Mesenteric fat pad (tissue), 1 donor: ENCODE measurements around the gene WWC1. TPM values are rescaled to one million over a fixed set of nuclear protein-coding genes. Genes with fewer than 3 reads are reported as not detected.
A peak's percentile ranks its signal among the peaks of the same experiment; 100 is the strongest.
"Not testable (repeated sequence)": the region's sequence is repeated elsewhere in the genome, so short reads cannot be mapped to it uniquely, and the experiment has no call there.

ENCODE experiments used
- DNase-seq: peaks from one replicate; pipeline ENCODE4 v3.0.0-alpha.2; 2020; ENCODE audit warnings: low spot score
- total RNA-seq: library from RNA; stranded (reverse); fragmentation: NEBNext Ultra II Directional; extraction: Animal tissue kit (Norgen Biotek cat#: 25700); gene quantifications from one replicate; pipeline ENCODE4 v1.2.1, GENCODE V29; 2021
- donor health status: DM: yes; HTN: yes; CAD: no.

Gene WWC1
- total RNA-seq, 1 donor from 2014 or later = 4.2 TPM

DNA sequence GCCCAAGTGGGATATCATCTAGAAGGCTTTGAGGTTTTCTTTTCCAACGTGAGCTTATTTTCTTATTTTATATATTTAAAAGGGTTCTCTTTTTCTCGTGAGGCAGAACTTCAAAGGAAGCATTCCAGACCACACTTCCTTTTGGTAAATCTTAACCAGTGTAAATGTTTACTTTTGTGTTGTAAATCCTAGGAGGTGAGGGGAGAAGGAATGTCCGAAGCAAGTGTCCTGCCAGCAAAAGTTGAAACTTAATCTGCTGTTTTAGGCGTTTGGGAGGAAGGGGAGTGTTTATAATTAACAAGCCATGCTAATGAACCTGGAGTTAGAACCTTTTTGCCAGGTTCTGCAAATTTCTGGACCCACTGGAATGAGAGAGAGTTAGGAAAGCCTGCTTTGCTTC lies 37.9 kb downstream of the WWC1 start:
- DNase-seq = no peak

DNA sequence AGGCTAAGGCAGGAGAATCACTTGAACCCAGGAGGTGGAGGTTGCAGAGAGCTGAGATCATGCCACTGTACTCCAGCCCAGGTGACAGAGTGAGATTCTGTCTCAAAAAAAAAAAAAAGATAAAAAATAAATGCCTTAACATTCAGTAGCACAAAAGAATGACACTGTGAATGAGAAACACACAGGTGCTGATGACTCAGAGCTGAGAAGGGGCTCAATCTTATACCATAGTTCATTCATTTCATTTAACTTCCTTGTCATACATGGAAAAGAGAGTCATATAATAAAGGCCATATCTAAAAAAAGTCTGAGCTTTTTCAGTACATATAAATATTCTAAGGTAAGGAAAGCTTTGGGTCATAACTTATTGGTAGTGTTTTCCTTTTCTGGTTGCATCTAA lies 40.6 kb downstream of the WWC1 start:
- DNase-seq = no peak

DNA sequence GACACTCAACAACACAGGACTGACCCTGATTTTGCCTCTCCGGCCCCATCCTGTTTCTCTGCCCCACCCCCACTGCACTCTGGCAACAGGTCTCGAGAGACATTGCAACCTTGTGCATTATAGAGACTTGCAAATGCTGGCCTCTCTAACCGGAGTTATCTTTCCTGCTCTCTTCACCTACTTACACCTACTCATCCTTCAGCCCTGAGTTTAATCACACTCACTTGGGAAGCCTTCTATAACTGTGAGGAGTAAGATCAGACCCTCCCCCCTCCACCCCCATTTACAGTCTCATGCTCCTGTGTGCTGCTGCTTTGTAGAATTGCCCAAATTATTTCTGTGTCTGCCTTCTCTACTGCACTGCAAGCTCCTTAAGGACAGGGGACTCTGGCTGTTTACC lies 42.8 kb downstream of the WWC1 start:
- no peak for DNase-seq

DNA sequence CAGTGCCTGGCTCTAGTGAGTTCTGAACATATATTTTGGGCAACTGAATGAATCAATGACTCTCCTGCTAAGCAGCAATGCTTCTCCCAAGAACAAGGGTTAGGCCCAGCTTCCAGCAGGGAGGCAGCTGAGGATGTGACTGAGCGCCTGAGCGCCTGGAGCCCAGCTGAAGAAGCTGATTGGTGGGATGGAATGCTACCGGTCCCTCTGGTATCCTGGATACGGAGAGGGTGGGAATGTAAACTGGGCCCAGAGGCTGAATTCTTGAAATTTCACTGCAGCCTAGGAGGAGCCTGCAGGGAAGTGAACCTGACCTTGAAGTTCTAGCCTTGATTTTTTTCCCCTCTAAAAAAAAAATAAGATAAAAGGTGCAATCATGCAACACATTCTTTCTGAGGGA lies 43.2 kb downstream of the WWC1 start:
- no peak for DNase-seq

DNA sequence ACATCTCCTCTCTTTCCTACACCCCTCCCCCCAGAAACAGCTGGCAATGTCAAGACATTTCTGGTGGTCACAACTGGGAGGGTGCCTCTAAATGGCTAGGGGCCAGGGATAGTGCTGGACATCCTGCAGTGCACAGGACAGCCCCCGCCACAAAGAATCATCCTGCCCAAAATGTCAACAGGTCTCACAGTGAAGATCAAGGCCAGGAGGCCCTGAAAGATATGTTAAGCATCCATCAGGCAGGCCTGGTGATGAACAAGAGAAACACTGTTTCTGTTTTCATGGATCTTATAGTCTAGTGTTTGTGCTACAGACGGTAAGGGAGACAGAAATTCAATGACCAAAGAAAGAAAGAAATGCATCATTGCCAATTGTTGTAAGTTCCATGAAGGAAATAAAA lies 45.9 kb downstream of the WWC1 start:
- DNase-seq = no peak

DNA sequence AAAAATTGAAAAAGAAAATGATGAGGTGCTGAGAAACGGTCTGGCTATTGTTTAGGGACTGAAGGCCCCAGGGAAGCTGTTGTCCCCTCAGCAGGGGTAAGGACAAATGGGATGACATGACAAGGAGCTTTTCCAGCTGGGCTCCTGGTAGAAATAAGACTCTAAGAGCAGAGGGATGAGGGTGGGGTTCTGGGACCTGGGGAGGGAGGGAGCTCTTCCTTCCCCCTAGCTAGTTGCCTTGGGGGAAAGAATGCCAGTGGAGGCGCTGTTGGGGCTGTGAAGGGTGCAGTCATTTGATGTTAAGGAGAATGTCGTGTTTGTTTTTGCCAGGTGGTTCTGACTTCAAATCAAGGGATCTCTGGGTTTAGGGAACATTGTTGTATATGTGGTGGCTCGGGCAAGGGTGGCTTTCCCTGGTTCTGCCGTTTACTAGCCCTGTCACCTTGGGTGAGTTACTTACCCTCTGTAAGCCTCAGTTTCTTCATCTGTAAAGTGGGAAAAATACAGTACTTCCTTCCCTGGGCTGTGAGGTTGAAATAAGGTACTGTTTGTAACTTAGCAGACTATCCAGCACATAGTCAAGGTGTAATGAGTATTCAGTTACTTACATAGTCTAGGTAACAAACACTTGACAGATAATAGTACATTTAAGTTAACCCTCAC lies 47.8 kb downstream of the WWC1 start:
- no peak for DNase-seq

DNA sequence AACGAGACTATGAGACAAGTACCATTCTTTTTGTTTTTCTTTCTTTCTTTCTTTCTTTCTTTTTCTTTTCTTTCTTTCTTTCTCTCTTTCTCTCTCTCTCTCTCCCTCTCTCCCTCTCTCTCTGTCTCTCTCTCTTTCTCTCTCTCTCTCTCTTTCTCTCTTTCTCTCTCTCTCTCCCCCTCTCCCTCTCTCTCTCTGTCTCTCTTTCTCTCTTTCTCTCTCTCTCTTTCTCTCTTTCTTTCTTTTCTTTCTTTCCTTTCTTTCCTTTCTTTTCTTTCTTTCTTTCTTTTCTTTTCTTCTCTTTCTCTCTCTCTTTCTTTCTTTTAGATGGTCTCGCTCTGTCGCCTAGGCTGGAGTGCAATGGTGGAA lies 48.3 kb downstream of the WWC1 start:
- not testable (repeated sequence) for DNase-seq

DNA sequence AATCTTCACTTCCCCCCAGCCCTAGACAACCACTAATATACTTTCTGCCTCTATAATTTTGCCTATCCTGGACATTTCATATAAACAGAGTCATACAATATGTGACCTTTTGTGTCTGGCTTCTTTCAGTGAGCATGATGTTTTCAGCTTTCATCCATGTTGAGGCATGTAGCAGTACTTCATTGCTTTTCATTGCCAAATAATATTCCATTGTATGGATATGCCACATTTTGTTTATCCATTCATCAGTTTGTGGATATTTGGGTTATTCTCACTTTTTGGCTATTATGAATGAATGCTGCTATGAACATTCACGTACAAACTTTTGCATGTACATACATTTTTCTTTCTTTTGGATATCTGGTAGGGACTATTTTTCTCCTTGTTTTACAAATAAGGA lies 49.0 kb downstream of the WWC1 start:
- DNase-seq = no peak

DNA sequence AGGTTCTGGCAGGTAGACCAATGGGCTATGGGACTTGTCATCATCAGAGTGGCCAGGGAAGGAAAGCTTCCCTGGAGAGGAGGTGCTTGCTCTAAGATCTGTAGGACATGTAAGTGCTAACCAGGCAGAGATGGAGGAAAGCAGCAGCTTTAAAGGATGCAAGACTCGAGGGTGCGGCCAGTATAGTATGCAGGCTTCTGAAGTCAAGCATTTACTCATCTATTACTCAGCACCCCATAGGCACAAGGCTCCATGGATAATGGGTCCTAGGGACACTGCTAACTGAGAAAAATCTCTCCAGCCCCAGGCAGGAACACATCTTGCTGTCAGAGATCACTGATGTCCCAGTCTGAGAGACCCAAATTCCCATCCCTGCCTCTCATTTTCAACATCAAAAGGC lies 49.7 kb downstream of the WWC1 start:
- DNase-seq = no peak

DNA sequence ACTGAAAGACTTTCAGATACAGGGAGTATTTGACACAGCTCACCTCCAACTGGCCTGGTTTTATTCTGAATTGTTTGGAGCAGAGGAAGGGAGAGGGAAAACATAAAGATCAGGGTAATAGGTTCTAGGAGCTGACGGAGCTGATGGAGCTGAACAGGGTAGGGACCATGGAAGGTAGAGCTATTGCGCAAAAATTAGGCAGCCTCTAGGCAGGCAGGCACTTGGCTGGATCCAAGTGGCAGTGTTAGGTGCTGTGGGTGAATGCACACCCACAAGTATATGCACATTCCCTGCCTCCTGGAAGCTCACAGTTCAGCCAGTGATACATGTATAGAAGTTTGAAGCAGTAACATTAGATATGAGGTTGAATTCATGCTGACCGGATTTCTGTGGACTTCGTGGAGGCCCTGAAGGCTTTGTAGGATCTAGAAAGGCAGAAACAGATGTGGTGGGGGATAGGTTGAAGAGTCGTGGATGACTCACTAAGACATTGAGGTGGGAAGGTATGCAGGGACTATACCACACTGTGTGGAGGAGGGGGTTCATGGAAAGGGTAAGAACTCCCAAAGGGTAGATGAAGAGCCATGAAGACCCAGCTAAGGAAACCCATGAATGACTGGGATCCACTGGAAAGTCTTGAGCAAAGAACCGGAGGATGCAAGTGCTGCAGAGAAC lies 50.8 kb downstream of the WWC1 start:
- no peak for DNase-seq

DNA sequence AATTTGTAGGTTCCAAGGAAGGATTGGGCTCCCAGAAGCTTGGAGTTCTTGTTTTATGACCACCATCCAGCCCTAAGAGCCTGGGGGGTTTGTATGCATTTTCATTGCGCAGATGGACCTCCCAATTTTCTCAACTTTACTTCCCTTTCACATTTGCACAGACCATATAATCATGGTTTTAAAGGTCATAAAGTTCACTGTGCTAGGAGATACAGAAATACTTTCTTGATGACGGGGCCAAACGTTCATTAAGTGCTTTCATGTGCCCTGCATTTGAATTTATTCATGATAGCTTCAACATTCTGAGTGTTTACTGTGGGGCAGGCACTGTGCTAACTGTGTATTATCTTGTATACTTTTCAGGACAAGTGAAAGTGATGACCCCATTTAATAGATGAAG lies 51.5 kb downstream of the WWC1 start:
- DNase-seq = no peak

DNA sequence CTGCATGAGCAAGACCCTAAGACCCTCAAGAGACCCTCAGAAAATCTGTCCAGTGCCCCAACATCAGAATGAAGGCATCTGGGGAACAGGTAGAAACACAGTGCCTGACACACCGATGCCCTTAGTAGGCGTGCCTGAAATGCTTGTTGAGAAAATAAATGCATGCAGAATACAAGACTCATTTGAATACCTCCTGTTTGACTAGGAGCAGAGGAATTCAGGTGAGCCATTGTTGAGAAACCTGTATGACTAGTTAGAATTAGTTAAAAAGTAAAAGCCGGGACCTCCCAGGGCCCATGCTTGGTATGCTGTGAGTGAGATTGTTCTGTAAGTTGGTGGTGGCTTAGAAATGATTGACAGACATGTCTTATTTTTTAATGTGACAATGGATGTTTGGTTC lies 55.0 kb downstream of the WWC1 start:
- peak; percentile 35 for DNase-seq

DNA sequence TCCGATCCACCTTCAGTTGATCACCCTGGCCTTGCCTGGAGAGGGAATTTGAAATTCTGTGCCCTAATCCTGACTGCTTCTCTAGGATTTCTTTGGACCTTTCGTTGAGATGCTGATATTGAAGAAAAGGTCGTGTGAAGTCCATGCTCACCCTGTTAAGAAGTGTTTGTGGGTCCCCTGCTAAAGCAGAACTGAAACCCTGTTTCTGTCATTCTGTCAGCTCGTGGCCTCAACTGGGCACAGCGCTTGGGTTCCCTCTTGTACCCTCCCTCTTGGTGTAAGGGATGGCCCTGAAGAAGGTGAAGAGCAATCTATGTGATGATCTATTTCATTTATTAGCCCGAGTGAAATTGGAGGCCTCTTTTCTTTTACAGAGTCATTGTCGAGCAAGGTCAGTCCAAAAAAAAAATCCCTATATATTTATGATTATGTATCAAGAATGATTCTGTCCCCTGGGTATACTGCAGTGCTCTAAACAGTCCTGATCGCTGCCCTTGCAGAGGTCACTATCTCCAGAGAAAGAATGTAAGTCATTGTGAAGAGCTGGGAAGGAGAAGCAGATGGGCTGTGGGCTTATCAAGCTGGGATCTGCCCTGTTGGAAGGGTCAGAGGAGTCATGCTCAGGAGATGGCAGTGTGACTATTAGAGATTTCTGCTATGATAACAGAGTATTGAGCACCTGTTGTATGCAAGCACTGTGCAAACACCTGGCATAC lies 56.1 kb downstream of the WWC1 start:
- no peak for DNase-seq

DNA sequence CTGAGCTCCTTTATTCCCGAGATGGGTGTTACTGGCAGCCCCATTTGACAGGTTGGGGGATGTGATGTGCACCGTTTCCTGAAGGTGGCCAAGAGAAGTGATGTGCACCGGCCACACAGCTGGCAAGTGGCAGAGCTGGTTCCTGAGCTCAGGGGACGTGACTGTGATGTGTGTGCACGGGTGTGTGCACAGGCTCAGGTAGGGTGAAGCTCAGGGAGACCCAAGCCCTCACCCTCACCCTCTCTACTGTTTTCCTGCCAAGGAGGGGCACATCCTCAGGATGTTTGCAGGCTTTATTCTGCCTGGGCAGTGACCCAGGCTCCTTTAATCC lies 56.6 kb downstream of the WWC1 start:
- DNase-seq = no peak

DNA sequence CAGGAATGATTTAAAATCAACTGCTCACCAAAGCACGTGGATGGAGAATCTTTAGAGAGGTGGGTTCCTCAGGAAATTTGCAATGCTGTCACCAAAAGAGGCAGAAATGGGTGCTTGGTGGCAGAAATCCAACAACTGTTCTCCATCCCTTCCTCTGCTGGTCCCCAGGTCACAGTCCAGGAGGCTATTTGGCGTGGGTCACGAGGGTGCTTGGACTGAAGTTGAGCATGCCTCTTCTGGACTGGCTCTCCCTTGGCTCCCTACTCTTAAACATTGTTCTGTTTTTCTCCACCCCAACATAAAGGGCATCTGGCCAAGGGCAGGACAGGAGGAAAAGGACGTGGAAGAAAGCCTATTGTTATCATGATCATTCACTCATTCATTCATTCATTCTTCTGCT lies 58.9 kb downstream of the WWC1 start:
- DNase-seq = no peak

DNA sequence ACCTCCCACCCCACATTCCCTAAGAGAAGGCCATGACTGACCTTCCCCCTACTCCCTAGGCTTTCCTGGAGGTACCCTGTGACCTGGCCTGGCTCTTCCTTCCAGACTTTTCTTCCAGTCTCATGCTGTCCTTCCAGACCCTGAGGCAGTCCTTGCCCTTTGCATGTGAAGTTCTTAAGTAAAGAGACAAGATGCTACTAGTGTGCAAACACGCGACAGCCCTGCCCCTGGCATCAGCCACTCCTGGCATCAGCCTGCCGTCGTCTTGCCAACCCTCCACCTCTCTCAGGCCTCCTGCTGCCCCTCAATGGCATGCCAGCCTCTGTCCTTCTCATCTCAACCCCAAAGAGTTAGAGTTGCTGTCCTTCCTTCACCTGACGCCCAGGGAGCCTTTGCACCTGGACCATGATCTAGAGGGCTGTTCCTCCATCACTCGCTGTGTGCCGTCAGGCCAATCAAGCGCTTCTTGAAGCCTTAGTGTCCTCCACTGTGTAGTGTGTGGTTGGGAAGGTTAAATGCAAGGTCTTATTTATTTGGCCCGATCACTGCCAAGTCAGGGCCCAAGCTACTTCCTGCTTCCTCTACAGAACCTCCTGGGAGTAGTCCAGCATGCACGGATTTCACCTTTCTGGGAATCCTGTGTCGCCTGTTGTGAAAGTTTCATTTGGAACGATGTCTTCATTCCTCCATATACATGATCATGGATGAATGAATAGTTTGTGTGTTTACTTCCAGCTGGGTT lies 61.9 kb downstream of the WWC1 start:
- DNase-seq = peak; percentile 14

DNA sequence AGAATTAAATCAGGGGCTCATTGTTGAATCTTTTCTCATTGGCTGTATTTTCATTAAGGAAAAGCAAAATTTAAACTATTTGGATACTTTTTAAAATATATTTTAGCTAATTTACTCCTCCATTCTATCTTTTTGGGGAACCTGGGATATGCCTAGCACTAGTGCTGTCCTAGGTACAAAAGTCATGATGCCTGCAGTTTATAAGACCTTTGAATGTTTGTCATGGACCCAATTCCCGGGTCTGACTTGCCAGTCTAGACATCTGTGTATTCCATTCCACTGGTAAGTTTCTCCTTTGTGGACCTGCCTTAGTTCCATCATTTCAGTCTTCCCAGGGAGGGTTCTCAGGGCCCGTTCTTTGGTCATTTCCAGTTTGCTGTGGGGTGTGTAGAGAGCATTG lies 63.0 kb downstream of the WWC1 start:
- DNase-seq = no peak

DNA sequence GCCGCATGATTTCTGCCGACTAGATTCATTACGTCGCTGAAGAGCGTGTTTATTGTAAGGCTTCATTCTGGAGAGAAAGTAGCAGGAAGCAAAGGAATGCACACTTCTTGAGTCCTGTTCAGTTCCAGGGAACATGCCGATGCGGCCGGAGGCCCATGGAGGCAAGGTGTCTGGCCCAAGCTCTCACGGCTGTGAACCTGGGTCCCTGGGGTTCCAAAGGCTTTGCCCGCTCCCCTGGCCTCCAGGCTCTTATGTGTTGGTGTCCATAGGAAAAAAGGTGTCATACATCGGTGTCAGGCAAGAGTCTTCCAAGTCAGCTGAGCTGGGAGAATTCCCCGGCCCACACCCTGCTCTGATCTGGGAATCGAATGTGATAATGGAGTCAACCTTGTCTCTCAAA lies 64.7 kb downstream of the WWC1 start:
- DNase-seq = peak; percentile 85

DNA sequence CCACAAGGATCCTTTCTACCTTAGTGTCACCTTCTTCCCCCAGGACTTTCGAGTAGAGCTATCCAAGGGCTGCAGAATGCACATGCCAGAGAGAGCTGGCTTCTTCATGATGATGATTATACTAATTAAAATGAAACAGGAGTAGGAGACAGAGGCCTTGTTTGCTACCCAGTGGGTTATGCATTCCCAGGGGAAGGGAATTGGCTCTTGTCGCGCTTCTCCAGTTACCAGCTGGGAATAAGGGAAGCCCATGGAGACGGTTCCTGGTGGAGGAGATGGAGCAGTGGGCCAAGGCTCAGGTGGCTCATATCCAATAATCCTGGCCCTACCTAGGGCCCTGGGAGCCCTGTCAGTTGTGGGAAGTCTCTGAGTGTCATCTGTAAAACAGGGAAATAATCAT lies 65.1 kb downstream of the WWC1 start:
- DNase-seq = peak; percentile 12

DNA sequence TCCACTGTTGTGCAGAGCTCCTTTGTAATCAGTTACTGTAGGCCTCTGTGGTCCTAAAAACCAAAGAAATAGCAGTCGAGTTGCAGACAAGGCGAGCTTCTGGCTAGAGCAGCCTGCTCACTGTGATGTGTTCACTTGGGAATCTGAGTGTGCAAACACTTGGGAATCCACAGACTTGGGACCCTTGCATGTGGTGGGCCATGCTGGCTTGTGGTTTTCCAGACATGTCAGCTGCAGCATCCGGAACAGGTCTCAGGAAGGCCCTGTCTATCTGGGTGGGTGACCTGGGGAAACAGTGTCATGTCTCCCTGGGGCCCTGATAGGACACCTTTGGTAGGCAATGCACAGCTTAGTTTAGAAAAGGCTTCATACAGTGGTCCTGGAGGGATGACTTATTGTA lies 66.4 kb downstream of the WWC1 start:
- peak; percentile 55 for DNase-seq

DNA sequence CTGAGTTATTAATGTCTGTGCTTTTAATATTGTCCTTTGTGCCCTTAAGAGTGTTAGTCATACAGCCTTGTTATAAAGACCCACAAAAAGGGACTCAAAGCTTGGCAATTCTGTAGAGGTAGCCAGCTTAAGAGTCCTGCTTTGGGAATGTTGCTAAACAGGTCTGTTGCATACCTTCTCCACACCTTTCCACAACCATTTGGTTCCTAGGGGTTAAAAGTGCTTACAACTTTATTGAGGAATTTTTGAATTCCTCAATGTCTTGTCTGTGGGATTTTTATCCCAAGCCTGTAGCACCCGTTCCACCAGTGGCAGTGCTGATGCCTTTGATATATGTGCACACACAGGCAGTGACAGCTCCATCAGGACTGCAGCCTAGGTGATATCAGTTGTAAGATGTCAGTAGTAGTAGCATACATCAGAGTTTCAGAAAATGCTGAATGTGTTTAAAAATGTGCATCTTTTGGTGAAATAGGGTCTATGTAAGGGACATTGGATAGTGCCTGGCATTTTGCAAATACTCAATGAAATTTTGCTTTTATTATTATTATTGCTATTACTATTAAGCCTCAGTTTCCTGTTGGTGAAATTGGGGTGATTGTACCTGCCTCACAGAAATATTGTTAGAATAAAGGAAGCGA lies 68.5 kb downstream of the WWC1 start:
- DNase-seq = no peak
